ENCODE data around the gene DCBLD2.

GRCh38 chr3:98856724-98857123 lies 44.8 kb downstream of the DCBLD2 start:
- TF ChIP-seq POLR2A (IDR thresholded peaks at IDR 0.05) (no peak), CTCF (IDR thresholded peaks at IDR 0.05) (no peak), EP300 (IDR thresholded peaks at IDR 0.05) (no peak)

Measured in upper lobe of left lung (tissue), 4 donors.